PC-3 (cell line): ENCODE measurements around the gene CAPN6. TPM values are rescaled to one million over a fixed set of nuclear protein-coding genes. Genes with fewer than 3 reads are reported as not detected.

Experiments
- ATAC-seq: fragments of 200-7000 bp; cut with Tn5 transposase; 2 replicates; pipeline ENCODE4 v1.9.1; 2020; ENCODE audit warnings: mild to moderate bottlenecking, moderate library complexity
- BruUV-seq: library from RNA; stranded (reverse); fragments of 400-500 nt; replicated peaks from 2 replicates; lab custom pipeline; 2021; lab: Mats Ljungman, UMichigan
- CTCF ChIA-PET: fragments of 300-600 bp; sonication (Branson Sonifier 250); formaldehyde crosslinking; loops from one replicate; lab custom pipeline; 2022; ENCODE audit warnings: antibody characterized with exemption; lab: Charles Lee
- POLR2A ChIA-PET: fragments of 300-600 bp; sonication (Branson Sonifier 250); formaldehyde crosslinking; loops from one replicate; lab custom pipeline; 2022; ENCODE audit warnings: antibody characterized with exemption; ENCODE audit not compliant: unreplicated experiment; lab: Charles Lee
- DNase-seq: peaks from one replicate; pipeline ENCODE4 v3.0.0-alpha.2; 2015
- H2AFZ ChIP-seq: fragments of 300-600 bp; sonication (generic); 2 replicates; pipeline ENCODE4 v1.6.0; 2016; ENCODE audit warnings: antibody characterized with exemption, low read length
- H3F3A ChIP-seq: fragments of 300-600 bp; sonication (generic); one replicate; pipeline ENCODE4 v1.6.0; 2017; ENCODE audit warnings: antibody characterized with exemption, low read length, control low read depth, mild to moderate bottlenecking; ENCODE audit not compliant: unreplicated experiment
- H3K27ac ChIP-seq: fragments of 300-600 bp; sonication (generic); 2 replicates; pipeline ENCODE4 v1.5.1; 2016; ENCODE audit warnings: mild to moderate bottlenecking, low read length
- H3K27me3 ChIP-seq: fragments of 300-600 bp; sonication (generic); 2 replicates; pipeline ENCODE4 v1.6.1; 2016; ENCODE audit warnings: low read length, mixed read lengths
- H3K36me3 ChIP-seq: fragments of 300-600 bp; sonication (generic); 2 replicates; pipeline ENCODE4 v1.6.1; 2016; ENCODE audit warnings: low read depth, mixed run types, low read length, mixed read lengths
- H3K4me1 ChIP-seq: fragments of 300-600 bp; sonication (generic); 2 replicates; pipeline ENCODE4 v1.5.1; 2016; ENCODE audit warnings: low read length; ENCODE audit not compliant: insufficient read depth
- H3K4me2 ChIP-seq: fragments of 300-600 bp; sonication (generic); 2 replicates; pipeline ENCODE4 v1.6.0; 2016; ENCODE audit warnings: low read length
- H3K4me3 ChIP-seq: fragments of 300-600 bp; sonication (generic); 2 replicates; pipeline ENCODE4 v1.5.1; 2016; ENCODE audit warnings: mild to moderate bottlenecking, low read length, mixed read lengths
- H3K79me2 ChIP-seq: fragments of 300-600 bp; sonication (generic); 2 replicates; pipeline ENCODE4 v1.6.1; 2017; ENCODE audit warnings: low read length, mixed read lengths
- H3K9ac ChIP-seq: fragments of 300-600 bp; sonication (generic); 2 replicates; pipeline ENCODE4 v1.6.0; 2016; ENCODE audit warnings: mild to moderate bottlenecking, low read length
- H3K9me2 ChIP-seq: fragments of 300-600 bp; sonication (generic); replicated peaks from 2 replicates; pipeline ENCODE4 v1.6.1; 2016; ENCODE audit warnings: mixed run types, low read length, mixed read lengths
- H3K9me3 ChIP-seq: fragments of 300-600 bp; sonication (generic); 2 replicates; pipeline ENCODE4 v1.6.1; 2016; ENCODE audit warnings: low read length, mixed read lengths
- H4K20me1 ChIP-seq: fragments of 300-600 bp; sonication (generic); 2 replicates; pipeline ENCODE4 v1.6.1; 2016; ENCODE audit warnings: low read length, mixed read lengths
- EZH2 ChIP-seq: fragments of 300-600 bp; sonication (generic); IDR thresholded peaks from one replicate; pipeline ENCODE4 v1.6.1; 2017; ENCODE audit warnings: antibody characterized with exemption, mild to moderate bottlenecking, low read length; ENCODE audit not compliant: unreplicated experiment
- EZH2phosphoT487 ChIP-seq: fragments of 300-600 bp; sonication (generic); IDR thresholded peaks from 2 replicates; pipeline ENCODE4 v1.6.1; 2018; ENCODE audit warnings: mild to moderate bottlenecking, antibody characterized with exemption, low read length, borderline replicate concordance
- intact Hi-C: fragments of 100-400 bp; cut with micrococcal nuclease; formaldehyde crosslinking; loops from 2 replicates; pipeline ENCODE4 v1.9.0; 2023
- total RNA-seq: library from RNA; depleted of rRNA; stranded (reverse); fragments of >200 nt; gene quantifications from 2 replicates; pipeline ENCODE4 v1.2.3, GENCODE V29; 2014
- TF ChIP-seq, protein P1 (sequence below): fragments of 300-600 bp; sonication (generic); conservative IDR thresholded peaks from 2 replicates; pipeline ENCODE4 v1.5.1; 2017; ENCODE audit warnings: antibody characterized with exemption, low read depth, mild to moderate bottlenecking, low read length

Gene CAPN6
- total RNA-seq, 1 experiment from 2014 or later: not detected

DNA sequence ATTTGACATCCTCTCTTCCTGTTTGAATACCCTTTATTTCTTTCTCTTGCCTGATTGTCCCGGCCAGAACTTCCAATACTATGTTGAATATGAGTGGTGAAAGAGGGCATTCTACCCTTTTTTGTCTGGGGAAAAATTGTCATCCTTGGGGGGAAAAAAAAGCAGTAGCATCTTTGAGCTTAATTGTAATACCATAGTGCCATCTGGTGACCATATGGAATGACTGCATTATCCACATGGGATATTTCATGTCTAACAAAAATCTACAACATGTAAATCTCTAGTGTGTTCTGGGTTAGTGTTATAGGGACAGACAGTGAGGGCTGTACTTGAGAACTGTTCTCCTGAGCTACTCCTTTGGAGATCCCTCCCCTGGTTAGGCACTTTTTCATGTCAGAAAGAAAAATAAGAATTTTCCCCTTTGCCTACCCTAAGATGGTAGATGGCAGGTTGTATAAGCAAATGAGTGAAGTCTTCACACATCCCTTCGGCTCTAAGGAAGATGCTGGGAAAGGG is 26.0 kb downstream of the CAPN6 start:
- TF ChIP-seq EZH2: no peak
- no peak for TF ChIP-seq EZH2phosphoT487
- TF ChIP-seq, protein P1, sequence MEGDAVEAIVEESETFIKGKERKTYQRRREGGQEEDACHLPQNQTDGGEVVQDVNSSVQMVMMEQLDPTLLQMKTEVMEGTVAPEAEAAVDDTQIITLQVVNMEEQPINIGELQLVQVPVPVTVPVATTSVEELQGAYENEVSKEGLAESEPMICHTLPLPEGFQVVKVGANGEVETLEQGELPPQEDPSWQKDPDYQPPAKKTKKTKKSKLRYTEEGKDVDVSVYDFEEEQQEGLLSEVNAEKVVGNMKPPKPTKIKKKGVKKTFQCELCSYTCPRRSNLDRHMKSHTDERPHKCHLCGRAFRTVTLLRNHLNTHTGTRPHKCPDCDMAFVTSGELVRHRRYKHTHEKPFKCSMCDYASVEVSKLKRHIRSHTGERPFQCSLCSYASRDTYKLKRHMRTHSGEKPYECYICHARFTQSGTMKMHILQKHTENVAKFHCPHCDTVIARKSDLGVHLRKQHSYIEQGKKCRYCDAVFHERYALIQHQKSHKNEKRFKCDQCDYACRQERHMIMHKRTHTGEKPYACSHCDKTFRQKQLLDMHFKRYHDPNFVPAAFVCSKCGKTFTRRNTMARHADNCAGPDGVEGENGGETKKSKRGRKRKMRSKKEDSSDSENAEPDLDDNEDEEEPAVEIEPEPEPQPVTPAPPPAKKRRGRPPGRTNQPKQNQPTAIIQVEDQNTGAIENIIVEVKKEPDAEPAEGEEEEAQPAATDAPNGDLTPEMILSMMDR: peak; percentile 60; the same call in 1 of the 2 replicates
- Histone ChIP-seq H3K79me2 (no peaks in the 10 kb centered on the region), H3K27me3 (peaks cover 24% of the 10 kb centered on the region), H2AFZ (no peak overlapping the region), H3K4me1 (no peaks in the 10 kb centered on the region), H3K9ac (no peak overlapping the region), H3K36me3 (no peaks in the 10 kb centered on the region), H3K9me3 (no peaks in the 10 kb centered on the region), H3K9me2 (no peaks in the 10 kb centered on the region), H3K4me2 (no peak overlapping the region), H3F3A (no peaks in the 10 kb centered on the region), H4K20me1 (no peaks in the 10 kb centered on the region), H3K4me3 (no peak overlapping the region), H3K27ac (no peak overlapping the region)
- ATAC-seq (no peak), DNase-seq (peak; percentile 10)
- POLR2A ChIA-PET: no interaction called here
- no TSS peak for BruUV-seq
- CTCF ChIA-PET: interaction anchor here (1.1 to 1.5 kb wide), 2 partner anchors 391 to 408 kb away, joined by 3 to 8 read pairs; no protein-coding TSS in a partner anchor
- intact Hi-C loops: loop anchor here (1.0 to 5.0 kb wide), 5 partner anchors 80 to 792 kb away; no protein-coding TSS in a partner anchor

DNA sequence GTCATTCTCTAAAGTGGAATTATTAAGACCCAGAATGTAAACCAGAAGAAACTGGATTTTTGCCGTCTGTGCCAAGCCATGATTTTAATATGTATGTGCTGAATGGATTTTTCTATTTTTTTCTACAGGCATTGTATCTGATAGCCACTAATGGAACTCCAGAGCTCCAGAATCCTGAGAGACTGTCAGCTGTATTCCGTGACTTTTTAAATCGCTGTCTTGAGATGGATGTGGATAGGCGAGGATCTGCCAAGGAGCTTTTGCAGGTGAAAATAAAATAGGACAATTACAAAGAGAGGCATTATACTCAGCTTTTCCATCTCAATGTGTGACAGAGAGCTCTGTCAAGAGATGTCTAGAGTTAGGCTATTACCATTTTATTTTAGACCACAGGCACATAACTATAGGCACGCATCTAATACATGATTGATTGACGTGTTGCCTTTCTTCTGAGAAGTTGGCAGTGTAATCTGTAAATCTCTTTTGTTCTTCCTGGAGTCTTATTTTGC is 53.9 kb downstream of the CAPN6 start:
- Histone ChIP-seq H3K79me2 (no peaks in the 10 kb centered on the region), H2AFZ (no peak overlapping the region), H3K27ac (no peak overlapping the region), H3K4me3 (no peak overlapping the region), H3K4me1 (no peaks in the 10 kb centered on the region), H4K20me1 (no peaks in the 10 kb centered on the region), H3K9me3 (no peaks in the 10 kb centered on the region), H3K9me2 (no peaks in the 10 kb centered on the region), H3F3A (no peaks in the 10 kb centered on the region), H3K27me3 (no peaks in the 10 kb centered on the region), H3K9ac (no peak overlapping the region), H3K4me2 (no peak overlapping the region), H3K36me3 (no peaks in the 10 kb centered on the region)
- ATAC-seq (no peak), DNase-seq (no peak)
- ChIA-PET POLR2A (no interaction called here), CTCF (no interaction called here)
- no TSS peak for BruUV-seq
- TF ChIP-seq EZH2phosphoT487: no peak
- TF ChIP-seq, protein P1: no peak
- no peak for TF ChIP-seq EZH2
- intact Hi-C loops: no loop called here

DNA sequence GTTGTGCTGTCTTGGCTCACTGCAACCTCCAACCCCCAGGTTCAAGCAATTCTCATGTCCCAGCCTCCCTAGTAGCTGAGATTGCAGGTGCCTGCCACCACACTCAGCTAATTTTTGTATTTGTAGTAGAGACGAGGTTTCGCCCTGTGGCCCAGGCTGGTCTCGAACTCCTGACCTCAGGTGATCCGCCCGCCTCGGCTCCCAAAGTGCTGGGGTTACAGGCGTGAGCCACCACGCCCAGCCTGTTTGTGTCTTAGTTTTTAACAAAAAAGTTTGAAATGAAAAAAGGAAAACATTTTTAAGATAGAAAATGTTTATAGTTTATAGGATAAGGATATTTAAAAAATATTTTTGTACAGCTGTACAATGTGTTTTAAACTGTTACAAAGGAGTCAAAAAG is 62.4 kb downstream of the CAPN6 start:
- intact Hi-C loops: no loop called here
- Histone ChIP-seq H3K27me3 (no peaks in the 10 kb centered on the region), H3K4me1 (no peaks in the 10 kb centered on the region), H3K9me3 (no peaks in the 10 kb centered on the region), H3K4me3 (no peak overlapping the region), H3K79me2 (no peaks in the 10 kb centered on the region), H2AFZ (no peak overlapping the region), H3K36me3 (no peaks in the 10 kb centered on the region), H3K9ac (no peak overlapping the region), H3F3A (no peaks in the 10 kb centered on the region), H4K20me1 (no peaks in the 10 kb centered on the region), H3K4me2 (no peak overlapping the region), H3K27ac (no peak overlapping the region), H3K9me2 (no peaks in the 10 kb centered on the region)
- BruUV-seq: no TSS peak
- ATAC-seq (no peak), DNase-seq (no peak)
- CTCF ChIA-PET: no interaction called here
- POLR2A ChIA-PET: no interaction called here
- TF ChIP-seq, protein P1: no peak
- no peak for TF ChIP-seq EZH2phosphoT487
- TF ChIP-seq EZH2: no peak
